ENCODE results near the gene RBMX.
"Not testable (repeated sequence)": the region's sequence is repeated elsewhere in the genome, so short reads cannot be mapped to it uniquely, and the experiment has no call there.

Gene RBMX

DNA sequence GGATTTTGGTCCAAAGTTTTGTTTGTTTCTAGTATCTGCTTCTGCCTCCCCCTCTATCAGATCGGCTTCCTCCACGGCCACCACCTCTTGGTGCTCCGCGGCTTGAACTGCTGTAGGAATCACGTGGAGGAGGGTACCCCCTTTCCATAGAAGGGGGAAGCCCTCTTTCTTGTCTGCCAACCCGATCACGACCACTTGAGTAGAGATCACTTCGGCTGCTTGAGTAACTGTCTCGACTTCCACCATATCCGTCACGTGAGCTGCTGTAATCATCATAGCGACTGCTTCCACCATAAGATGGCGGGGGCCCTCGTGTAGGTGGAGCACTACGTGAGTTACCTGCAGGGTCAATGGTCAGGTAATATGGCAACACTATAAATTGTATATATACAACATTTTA lies 6.4 kb downstream of the RBMX start:
- DNase-seq: not testable (repeated sequence)

DNA sequence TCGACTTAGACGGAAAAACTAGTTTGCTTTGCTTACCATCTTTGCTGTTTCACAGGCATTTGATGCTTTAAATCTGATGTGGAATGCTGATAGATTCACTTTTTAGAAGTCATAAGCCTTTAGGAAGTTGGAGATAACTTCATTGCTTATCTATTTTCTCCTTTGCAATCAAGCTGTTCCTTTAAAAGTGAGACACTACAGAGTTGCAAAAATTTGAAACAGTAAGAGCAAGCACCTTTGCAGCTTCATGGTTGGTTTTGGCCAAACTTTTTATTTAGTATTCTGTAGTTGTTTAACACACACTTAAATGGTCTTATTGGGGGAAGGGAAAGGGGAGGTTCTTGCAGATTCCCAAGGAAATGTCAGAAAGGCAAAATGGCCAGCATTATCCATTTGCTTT lies 7.3 kb downstream of the RBMX start:
- DNase-seq: not testable (repeated sequence)

DNA sequence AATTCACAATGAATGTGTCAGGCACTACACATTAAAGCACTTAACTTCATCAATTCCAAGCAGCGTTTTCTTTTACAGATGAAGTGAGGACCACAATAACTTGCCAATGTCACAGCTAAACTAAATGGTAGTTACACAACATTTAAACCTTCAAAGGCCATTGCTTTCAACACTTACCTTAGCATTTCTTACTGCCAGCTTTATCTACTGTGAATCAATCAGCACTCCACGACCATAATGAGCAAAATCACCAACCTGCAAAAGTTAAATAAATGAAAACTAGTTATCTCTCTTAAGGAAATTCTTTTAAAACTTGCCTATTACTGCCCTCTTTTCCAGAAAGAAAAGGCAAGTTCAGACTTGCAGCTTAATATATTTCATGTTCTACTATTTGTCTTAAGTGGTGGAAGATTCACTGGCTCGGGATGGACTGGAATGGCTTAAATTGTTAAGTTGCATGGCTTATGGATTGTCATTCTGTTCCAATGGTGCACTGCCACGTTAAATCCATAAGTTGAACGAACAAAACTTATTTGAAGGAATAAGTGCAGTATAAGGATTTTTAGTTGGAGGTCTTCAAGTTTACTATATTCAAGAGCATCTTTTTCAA lies 8.3 kb downstream of the RBMX start:
- no peak for DNase-seq

DNA sequence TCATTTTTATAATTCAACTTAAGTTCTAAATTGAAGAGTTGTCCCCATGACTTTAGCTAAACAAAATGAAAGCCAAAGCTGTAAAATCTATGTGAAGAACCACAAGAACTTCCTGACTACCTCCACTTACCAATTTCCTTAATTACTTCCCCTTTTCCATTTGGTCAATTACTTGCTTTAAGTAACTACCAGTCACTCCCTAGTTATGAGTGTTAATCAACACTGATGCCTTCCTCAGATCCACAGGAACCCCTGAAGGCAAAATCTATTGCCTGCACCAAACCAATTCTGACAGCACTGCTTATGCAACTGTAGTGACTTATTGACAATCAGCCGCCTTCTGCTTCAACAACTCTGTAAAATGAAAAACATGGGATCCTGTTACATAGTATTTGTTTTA lies 10.5 kb downstream of the RBMX start:
- no peak for DNase-seq

DNA sequence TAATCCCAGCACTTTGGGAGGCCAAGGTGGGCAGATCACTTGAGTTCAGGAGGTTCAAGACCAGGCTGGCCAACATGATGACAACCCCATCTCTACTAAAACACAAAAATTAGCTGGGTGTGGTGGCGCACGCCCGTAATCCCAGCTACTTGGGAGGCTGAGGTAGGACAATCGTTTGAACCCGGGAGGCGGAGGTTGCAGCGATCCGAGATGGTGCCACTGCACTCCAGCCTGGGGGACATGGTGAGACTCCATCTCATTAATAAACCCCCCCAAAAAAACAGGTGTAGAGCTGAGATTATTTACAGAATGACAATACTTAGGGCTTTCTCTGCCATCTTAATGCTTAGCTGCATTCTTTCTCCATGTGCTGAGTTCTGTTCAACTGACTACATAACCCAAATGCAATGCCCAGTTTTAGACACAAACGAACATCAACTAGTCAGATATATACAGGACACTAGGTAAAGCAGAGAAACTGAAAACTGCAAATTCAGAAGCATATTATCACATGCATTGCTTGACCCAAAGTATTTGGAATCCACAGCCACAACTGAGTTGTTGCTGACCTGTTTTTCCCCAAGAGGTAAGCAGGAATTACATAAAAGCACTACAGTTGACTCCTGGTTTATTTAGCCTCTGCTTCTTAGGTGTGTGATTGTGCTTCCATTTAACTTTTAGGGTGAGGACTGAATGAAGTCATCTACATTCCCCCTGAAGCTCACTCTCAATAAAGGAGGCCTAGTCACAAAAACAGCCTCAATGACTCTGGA lies 12.1 kb downstream of the RBMX start:
- no peak for DNase-seq

DNA sequence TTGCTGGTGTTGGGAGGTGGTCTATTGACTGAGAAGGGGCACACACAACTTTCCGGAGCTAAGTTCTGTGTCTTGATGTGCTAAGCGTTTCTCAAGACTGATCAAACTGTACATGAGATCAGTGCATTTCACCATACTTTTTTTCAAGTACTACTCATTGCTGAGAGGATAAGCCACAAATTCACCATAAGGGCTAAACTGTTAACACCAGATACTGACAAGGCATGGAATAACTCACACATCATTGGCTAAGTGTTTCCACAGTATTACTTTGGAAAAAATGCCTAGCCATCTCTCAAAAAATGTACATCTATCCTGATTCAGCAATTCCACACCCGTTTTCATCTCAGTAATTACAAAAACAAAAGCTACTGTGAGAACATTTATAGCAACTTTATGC lies 13.0 kb downstream of the RBMX start:
- no peak for DNase-seq

DNA sequence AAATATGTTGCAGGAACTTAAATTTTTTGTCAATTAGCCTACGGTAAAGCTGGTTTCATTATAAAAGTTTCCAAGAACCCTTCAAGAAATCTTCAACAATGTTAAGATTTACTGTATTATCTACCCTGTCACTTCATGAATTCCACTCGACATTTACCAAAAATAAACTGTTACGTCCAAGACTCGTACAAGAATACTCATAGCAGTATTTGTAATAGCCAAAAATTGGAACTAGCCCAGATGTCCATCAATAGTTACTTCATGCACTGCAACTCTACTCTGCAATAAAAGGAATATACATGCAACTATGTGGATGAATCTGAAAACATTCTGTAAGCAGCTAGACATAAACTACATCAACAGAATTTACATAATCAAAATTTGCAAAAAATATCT lies 13.4 kb downstream of the RBMX start:
- no peak for DNase-seq

DNA sequence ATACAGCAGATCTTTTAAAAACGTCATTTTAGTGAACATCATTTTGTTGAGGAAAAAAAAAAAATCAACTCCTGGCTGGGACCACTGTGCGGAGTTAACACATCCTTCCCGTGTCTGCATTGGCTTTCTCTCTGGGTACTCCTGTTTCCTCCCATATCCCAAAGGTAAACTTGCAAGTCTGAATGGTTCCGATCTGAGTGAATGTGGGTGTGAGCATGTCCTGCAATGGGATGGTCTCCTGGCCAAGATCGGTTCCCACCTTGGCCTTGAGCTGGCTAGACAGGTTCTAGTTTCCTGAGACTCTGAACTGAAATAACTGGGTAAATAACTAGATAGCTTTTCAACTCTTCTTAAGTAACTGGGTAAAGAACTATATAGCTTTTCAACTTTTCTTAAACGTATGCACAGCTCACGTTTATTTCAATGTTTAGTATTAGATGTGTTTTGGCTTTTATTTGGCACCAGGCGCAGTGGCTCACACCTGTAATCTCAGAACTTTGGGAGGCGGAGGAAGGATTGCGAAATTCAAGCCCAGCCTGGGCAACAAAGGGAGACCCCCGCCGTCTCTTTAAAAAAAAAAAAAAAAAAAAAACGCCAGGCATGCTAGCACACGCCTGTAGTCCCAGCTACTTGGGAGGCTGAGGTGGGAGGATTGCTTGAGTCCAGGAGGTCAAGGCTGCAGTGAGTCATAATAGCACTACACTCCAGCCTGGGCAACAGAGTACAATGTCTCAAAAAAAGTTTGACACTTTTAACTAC lies 14.0 kb downstream of the RBMX start:
- no peak for DNase-seq

DNA sequence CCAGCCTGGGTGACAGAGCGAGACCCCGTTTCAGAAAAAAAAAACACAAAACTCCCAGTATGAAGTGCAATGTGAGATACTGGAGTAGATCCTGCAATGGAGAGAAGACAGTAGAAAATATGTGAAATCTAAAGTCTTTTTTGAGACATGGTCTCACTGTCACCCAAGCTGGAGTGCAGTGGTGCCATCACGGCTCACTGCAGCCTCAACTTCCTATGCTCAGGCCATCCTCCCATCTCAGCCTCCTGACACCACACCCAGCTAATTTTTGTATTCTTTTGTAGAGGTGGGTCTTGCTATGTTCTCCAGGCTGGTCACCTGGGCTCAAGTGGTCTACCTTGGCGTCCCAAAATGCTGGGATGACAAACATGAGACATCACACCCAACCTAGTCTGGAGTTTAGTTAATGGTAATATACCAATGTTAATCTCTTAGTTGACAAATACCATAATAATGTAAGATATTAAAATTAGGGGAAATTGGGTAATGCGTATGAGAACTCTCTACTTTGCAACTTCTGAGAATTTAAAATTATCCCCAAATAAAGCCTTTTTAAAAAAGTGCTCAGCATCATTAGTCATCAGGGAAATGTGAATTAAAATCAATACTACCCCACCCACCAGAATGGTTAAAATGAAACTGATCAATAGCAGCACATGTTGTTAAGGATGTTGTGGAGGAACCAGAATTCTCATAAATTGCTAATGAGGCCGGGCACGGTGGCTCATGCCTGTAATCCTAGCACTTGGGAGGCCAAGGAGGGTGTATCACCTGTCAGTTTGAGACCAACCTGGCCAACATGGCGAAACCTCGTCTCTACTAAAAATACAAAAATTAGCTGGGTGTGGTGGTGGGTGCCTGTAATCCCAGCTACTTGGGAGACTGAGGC lies 15.0 kb downstream of the RBMX start:
- no peak for DNase-seq

DNA sequence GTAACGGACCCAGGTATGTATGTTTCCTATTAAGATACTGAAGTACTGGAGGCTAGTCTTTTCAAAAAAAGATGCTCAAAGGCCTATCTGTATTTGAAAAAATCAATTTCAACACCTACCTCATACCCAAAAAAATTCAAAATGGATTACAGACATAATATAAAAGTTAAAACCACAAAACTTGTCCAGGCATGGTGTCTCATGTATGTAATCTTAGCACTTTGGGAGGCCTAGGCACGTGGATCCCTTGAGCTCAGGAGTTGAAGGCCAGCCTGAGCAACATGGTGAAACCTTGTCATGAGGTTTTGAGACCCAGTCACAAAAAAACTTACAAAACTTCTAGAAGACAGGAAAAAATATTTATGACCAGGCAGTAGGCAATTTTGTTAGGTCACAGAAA lies 16.7 kb downstream of the RBMX start:
- DNase-seq: no peak

DNA sequence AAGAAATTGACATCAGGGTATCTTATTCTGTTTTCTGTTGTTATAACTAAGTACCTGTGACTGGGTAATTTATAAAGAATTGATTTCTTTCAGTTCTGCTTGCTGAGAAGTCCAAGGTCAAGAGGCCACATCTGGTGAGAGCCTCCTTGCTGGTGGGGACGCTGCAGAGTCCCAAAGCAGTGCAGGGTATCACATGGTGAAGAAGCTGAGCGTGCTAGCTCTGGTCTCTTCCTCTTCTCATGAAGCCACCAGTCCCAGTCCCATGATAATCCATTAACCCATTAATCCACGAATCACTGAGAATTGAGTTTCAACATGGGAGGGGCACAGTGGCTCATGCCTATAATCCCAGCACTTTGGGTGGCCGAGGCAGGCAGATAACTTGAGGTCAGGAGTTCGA lies 18.0 kb downstream of the RBMX start:
- no peak for DNase-seq

DNA sequence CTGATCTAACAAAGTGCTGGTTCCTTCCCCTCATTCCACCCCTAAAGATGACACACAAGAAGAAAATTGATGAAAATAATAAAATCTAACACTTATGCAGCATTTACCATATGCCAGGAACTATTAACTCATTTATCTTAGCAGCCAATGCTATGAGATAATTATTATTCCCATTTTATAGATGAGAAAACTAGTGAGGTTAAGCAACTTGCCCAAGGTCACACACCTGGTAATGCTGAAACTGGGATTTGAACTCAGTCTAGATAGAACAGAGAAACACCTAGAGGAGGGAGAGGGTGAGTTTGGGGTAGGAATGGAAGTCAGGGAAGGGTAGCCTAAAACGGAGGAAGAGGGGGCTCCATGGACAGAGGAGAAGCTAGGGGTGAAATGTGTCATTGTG lies 18.6 kb downstream of the RBMX start:
- no peak for DNase-seq

DNA sequence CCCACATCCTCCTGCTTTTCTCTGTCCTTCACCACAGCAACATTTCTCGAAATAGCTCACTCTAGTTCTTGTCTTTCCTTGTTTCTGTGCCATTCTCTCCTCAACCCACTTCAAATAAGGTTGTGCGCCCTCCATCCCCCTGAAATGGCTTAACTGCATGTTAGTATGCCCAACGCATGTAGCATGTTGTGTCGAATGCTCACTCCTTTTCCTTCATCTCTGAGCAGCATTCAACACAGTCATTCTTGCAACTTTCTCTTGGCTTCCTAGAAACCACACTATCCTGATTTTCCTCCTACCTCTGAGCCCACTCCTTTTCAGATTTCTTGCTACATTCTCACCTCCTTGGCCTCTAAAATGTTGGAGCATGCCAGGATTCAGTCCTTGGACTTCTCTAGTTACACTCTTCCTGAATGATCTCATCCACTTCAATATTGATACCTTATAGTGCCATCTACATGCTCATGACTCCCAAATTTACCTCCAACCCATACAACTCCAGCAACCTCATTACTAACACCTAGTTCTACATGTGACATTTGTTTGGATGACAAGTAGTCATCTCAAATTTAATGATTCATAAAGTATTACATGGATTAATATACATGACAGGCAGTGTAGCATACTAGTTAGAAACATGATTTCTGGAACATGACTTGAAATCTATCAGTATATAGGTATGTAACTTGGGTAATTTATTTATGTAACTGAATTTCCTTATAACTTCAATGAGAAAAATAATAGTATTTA lies 22.3 kb downstream of the RBMX start:
- DNase-seq: no peak

DNA sequence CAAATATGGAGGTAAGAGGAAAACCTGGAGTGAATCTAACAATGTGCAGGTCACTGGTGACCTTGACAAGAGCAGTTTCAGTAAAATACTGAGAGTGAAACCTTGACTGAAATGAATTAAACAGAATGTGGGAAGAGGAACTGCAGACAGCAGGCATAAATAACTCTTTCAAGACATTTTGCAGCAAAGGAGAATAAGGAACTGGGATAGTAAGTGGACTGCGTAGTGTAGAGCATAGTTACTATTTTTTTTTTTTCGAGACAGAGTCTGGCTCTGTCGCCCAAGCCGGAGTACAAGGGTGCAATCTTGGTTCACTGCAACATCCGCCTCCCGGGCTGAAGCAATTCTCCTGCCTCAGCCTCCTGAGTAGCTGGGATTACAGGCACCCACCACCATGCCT lies 24.0 kb downstream of the RBMX start:
- no peak for DNase-seq

DNA sequence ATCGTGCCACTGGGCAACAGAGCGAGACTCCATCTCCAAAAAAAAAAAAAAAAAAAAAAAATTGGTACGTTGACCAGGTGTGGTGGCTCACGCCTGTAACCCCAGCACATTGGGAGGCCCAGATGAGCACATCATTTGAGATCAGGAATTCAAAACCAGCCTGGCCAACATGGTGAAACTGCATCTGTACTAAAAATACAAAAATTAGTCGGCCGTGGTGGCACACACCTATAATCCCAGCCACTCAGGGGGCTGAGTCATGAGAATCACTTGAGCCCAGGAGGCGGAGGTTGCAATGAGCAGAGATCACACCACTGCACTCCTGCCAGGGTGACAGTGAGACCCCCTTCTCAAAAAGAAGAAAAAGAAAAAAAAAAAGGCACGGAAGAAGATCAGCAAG lies 24.5 kb downstream of the RBMX start:
- no peak for DNase-seq

DNA sequence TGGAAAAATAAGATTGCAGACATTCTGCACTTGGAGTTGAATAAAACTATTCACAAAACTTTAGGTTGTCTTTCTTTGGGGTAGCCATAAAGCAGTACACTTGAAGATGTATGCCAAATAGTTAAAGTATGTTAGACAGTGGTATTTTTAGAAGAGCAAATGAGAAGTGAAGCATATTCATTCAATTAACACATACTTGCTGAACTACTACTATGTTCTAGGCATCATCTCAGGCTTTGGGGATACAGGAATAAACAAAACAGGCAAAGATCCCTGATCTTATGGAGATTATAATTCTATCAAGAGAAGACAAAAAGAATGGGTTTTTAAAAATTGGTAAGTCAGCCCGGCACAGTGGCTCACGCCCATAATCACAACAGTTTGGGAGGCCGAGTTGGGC lies 29.0 kb downstream of the RBMX start:
- DNase-seq: no peak

DNA sequence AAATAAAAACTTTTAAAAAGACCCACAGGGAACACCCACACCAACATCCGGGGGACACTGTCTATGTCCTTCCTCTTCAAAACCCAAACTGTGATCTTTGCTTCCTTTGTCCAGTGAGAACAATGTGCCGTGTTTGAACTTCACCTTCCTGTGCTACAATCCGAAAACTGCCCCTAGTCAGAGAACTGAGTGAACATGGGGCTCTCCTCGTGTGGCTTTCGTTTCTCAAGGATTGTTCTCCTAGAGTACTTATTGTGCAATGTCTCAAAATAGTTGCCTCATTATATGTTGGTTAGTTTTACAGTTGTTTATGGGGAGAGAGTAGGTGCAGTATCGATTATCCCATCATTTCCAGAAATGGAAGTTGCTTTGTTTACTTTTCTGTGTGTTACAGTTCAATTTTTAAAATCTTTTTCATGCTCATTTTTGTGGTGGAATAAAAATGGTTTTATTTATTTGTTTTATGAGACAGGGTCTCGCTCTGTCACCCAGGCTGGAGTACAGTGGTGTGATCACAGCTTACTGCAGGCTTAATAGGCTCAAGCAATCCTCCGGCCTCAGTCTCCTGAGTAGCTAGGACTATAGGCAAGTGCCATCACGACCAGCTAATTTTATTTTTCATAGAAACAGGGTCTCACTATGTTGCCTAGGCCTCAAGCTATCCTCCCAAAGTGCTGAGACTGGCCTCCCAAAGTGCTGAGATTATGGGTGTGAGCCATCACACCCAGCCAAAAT lies 29.9 kb downstream of the RBMX start:
- no peak for DNase-seq

DNA sequence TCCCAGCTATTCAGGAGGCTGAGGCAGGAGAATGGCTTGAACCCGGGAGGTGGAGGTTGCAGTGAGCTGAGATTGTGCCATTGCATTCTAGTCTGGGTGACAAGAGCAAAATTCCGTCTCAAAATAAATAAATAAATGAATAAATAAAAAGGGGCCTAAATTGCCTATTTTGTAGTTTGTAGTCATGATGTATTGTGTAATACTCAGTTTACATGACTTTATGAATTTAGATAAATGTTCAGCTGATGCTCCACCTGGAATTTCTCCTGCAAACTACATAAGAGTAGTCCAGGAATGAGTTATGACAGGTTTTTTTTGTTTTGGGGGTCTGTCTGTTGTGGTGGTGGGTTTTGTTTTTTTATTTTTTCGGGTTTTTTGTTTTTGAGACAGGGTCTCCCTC lies 31.1 kb downstream of the RBMX start:
- DNase-seq: no peak

DNA sequence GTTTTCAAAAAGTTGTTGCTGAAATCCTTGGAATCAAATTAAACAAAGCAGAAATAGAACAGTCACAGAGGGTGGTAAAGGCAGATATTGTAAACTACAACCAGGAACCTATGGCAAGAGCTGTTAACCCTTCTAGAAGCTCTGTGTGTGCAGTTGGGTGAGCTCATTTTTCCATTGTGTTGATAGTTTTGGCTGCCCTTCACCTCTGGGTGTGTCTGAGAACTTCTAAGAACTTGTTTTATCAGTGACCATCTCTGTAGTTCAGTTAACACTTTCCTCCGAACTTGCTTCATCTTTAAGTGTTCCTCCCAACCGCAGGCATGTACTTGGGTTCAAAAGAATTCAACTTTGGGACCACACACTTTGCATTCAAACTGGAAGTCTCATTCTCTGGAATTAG lies 32.7 kb downstream of the RBMX start:
- DNase-seq: no peak

DNA sequence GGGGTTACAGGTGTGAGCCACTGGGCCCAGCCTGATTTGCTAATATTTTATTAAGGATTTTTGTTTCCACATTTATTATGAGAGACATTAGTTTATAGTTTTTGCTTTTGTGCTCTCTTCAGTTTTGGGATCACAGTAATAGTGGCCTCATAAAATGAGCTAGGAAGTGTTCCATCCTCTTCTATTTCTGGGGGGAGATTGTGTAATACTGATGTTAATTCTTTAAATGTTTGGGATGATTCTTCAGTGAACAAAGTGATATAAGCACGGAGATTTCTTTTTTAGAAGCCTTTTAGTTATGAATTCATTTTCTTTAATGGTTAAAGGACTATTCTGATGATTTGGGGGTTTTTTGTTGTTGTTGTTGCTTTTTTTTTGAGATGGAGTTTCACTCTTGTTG lies 41.3 kb downstream of the RBMX start:
- no peak for DNase-seq

DNA sequence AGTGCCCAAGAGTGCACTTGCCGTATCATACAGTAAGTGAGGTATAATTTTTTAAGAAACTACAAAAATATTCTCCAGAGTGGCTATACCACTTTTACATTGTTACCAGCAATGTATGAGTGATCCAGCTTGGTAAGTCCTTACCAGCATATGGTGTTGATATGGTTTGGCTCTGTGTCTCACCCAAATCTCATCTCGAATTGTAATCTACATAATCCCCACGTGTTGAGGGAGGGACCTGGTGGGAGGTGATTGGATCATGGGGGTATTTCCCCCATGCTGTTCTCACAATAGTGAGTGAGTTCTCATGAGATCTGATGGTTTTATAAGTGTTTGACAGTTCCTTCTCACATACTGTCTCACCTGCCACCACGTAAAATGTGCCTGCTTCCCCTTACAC lies 44.8 kb downstream of the RBMX start:
- DNase-seq: no peak

DNA sequence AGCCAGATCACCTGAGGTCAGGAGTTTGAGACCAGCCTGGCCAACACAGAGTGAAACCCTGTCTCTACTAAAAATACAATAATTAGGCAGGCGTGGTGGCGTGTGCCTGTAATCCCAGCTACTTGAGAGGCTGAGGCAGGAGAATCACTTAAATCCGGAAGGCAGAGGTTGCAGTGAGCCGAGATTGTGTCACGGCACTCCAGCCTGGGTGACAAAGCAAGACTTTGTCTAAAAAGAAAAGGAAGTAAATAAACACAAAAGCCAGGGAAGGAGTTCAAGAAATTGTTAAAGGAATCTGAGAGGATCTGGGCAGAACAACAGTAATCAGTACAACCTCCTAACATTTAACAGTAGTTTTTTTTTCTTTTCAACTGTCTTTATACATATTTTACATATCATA lies 51.1 kb downstream of the RBMX start:
- DNase-seq: no peak

Data from COR-L47 (cell line).